ENCODE results near the gene SPPL2A. TPM values are rescaled to one million over a fixed set of nuclear protein-coding genes. Genes with fewer than 3 reads are reported as not detected.
"Not testable (repeated sequence)": the region's sequence is repeated elsewhere in the genome, so short reads cannot be mapped to it uniquely, and the experiment has no call there.

The SPPL2A gene
- total and polyA plus RNA-seq, 10 of the 15 experiments (the other 5 are each of a cell fraction or from before 2014, with no cell fraction given): 11.3 to 83.8 (median 44.0) TPM

GRCh38 chr15:50694634-50695165 lies 70.8 kb downstream of the SPPL2A start:
- H3K27ac ChIP-seq (ENCODE audit: control insufficient read depth, insufficient read depth); FAIRE-seq; H3K9ac ChIP-seq (ENCODE audit: control insufficient read depth, insufficient read depth, low read length); RAD21 ChIA-PET (ENCODE audit: unreplicated experiment); H3K36me3 ChIP-seq (ENCODE audit: control insufficient read depth in 2 of 2, insufficient read depth in 2 of 2, low read length in 1 of 2); H3K27me3 ChIP-seq (replicated peaks in 1 of 2; ENCODE audit: control insufficient read depth in 2 of 2, insufficient read depth in 2 of 2, low read length in 1 of 2); SMC1A ChIA-PET (ENCODE audit: uncharacterized antibody, unreplicated experiment); H3K79me2 ChIP-seq (ENCODE audit: control insufficient read depth, insufficient read depth, low read length); H3K4me2 ChIP-seq (ENCODE audit: control insufficient read depth, insufficient read depth); H4K20me1 ChIP-seq (ENCODE audit: control insufficient read depth, insufficient read depth); intact Hi-C loops (cut with micrococcal nuclease; ENCODE audit: unreplicated experiment); H2AFZ ChIP-seq (ENCODE audit: control insufficient read depth, low read depth, low read length); H3K4me3 ChIP-seq; in situ Hi-C loops (cut with MboI); H3K4me1 ChIP-seq (ENCODE audit: control insufficient read depth, insufficient read depth, low read length); ATAC-seq; H3K9me3 ChIP-seq (replicated peaks; ENCODE audit: control insufficient read depth, insufficient read depth, low read length); BruUV-seq (replicated peaks); DNase-seq (ENCODE audit: low read depth, low spot score): not testable (repeated sequence)
- POLR2A ChIA-PET: interaction anchor here (0.6 kb wide), 1 partner anchor 427 kb away, joined by 3 read pairs; no protein-coding TSS in a partner anchor
- 21% methylated on average over 8 of the region's 9 CpGs for WGBS (ENCODE audit: insufficient coverage, insufficient replicate concordance, low lambda C conversion rate, missing lambda C conversion rate)
- CTCF ChIA-PET: interaction anchor here (1.2 kb wide), 1 partner anchor 132 kb away, joined by 3 read pairs; no protein-coding TSS in a partner anchor

GRCh38 chr15:50687302-50687902 lies 78.1 kb downstream of the SPPL2A start:
- peak; percentile 7 for DNase-seq (ENCODE audit: low read depth, low spot score)
- in situ Hi-C loops (cut with MboI) (loop anchor here (5.0 kb wide), 1 partner anchor 195 kb away; no protein-coding TSS in a partner anchor), intact Hi-C loops (cut with micrococcal nuclease; ENCODE audit: unreplicated experiment) (loop anchor here (2.0 kb wide), 1 partner anchor 77 kb away; the partner anchor contains the start of gene SPPL2A)
- Histone ChIP-seq H3K9ac (ENCODE audit: control insufficient read depth, insufficient read depth, low read length) (peak overlapping the region; percentile 96), H3K4me1 (ENCODE audit: control insufficient read depth, insufficient read depth, low read length) (no peaks in the 10 kb centered on the region; the same call in none of the 2 replicates), H3K79me2 (ENCODE audit: control insufficient read depth, insufficient read depth, low read length) (peaks cover 45% of the 10 kb centered on the region), H3K36me3 (ENCODE audit: control insufficient read depth in 2 of 2, insufficient read depth in 2 of 2, low read length in 1 of 2) (no peaks in the 10 kb centered on the region), H3K27me3 (replicated peaks in 1 of 2; ENCODE audit: control insufficient read depth in 2 of 2, insufficient read depth in 2 of 2, low read length in 1 of 2) (no peaks in the 10 kb centered on the region), H3K27ac (ENCODE audit: control insufficient read depth, insufficient read depth) (peak overlapping the region; percentile 86), H2AFZ (ENCODE audit: control insufficient read depth, low read depth, low read length) (peak overlapping the region; percentile 91), H4K20me1 (ENCODE audit: control insufficient read depth, insufficient read depth) (no peaks in the 10 kb centered on the region), H3K4me2 (ENCODE audit: control insufficient read depth, insufficient read depth) (peak overlapping the region; percentile 99), H3K4me3 (peak overlapping the region; percentile 70), H3K9me3 (replicated peaks; ENCODE audit: control insufficient read depth, insufficient read depth, low read length) (no peaks in the 10 kb centered on the region)
- no peak; the same call in 2 of the 3 replicates for ATAC-seq
- BruUV-seq (replicated peaks): TSS peak; percentile 99
- FAIRE-seq: peak; percentile 68
- POLR2A ChIA-PET: interaction anchor here (0.6 kb wide), 1 partner anchor 51 kb away, joined by 6 read pairs; no protein-coding TSS in a partner anchor
- TF ChIP-seq CBFB (IDR thresholded peaks at IDR 0.05; ENCODE audit: low read depth) (peak; percentile 13; the same call in 1 of the 2 replicates), TARDBP (IDR thresholded peaks at IDR 0.05; ENCODE audit: borderline replicate concordance) (no peak), ZBTB40 (IDR thresholded peaks at IDR 0.05; ENCODE audit: borderline replicate concordance) (peak; percentile 21; the same call in 1 of the 2 replicates)
- SMC1A ChIA-PET (ENCODE audit: uncharacterized antibody, unreplicated experiment): interaction anchor here (0.7 to 0.8 kb wide), 2 partner anchors 34 to 73 kb away, joined by 3 to 4 read pairs; no protein-coding TSS in a partner anchor
- CTCF ChIA-PET: interaction anchor here (3.9 kb wide), 1 partner anchor 12 kb away, joined by 20 read pairs; no protein-coding TSS in a partner anchor
- RAD21 ChIA-PET (ENCODE audit: unreplicated experiment): no interaction called here
- WGBS (ENCODE audit: insufficient coverage, insufficient replicate concordance, low lambda C conversion rate, missing lambda C conversion rate): 44% methylated on average over 10 of the region's 10 CpGs

Data from GM12878 (cell line).